Measurements from ENCODE around the gene LGI4. TPM values are rescaled to one million over a fixed set of nuclear protein-coding genes. Genes with fewer than 3 reads are reported as not detected.

LGI4 gene
- total RNA-seq, result 0.29 and 1.7 TPM in 2 replicates

GRCh38 chr19:35134601-35135242 is at the start of gene LGI4:
LGI4 (minus strand) TSS chr19:35135059; CDS start chr19:35134680, 379 bp downstream.

GRCh38 chr19:35154525-35155406 is 19.9 kb upstream of the LGI4 start, which contains the start of gene FXYD5:
FXYD5 (plus strand) TSS chr19:35154735; CDS start chr19:35155551, 816 bp downstream.

GRCh38 chr19:35143231-35143715 is 8.4 kb upstream of the LGI4 start, which contains the start of gene FXYD7:
FXYD7 (plus strand) TSS chr19:35143255; CDS start chr19:35143334, 79 bp downstream.

GRCh38 chr19:35138305-35138892 is 3.5 kb upstream of the LGI4 start, which contains the start of gene FXYD1:
FXYD1 (plus strand) TSS chr19:35138824; CDS start chr19:35140080, 1,256 bp downstream.

GRCh38 chr19:35115177-35115951 is 19.5 kb downstream of the LGI4 start, which contains the start of gene FXYD3:
FXYD3 (plus strand) TSS chr19:35115823; CDS start chr19:35119377, 3,554 bp downstream.

Other genes starting within 250 kb of the LGI4 start
- 2.9 and 3.6 TPM in 2 replicates for gene ZNF30, start 208.2 kb downstream of the LGI4 start, total RNA-seq
- gene ZNF792, start 170.8 kb downstream of the LGI4 start, total RNA-seq, result 5.1 and 5.2 TPM in 2 replicates
- gene GRAMD1A, start 134.7 kb downstream of the LGI4 start, total RNA-seq, result 23.6 and 34.7 TPM in 2 replicates
- gene SCN1B, start 104.6 kb downstream of the LGI4 start, total RNA-seq, result 7.4 and 12.9 TPM in 2 replicates
- gene HPN, start 93.3 kb downstream of the LGI4 start, total RNA-seq, result not detected in 2 replicates
- not detected in 2 replicates for gene FXYD3, start 19.2 kb downstream of the LGI4 start, total RNA-seq
- 0.44 and 5.8 TPM in 2 replicates for gene FXYD1, start 3.8 kb upstream of the LGI4 start, total RNA-seq
- not detected in 2 replicates for gene FXYD7, start 8.2 kb upstream of the LGI4 start, total RNA-seq
- 23.3 and 44.5 TPM in 2 replicates for gene FXYD5, start 19.7 kb upstream of the LGI4 start, total RNA-seq
- not detected in 2 replicates for gene FAM187B, start 93.7 kb upstream of the LGI4 start, total RNA-seq
- 0.29 and 0.66 TPM in 2 replicates for gene LSR, start 113.9 kb upstream of the LGI4 start, total RNA-seq
- 45.2 and 68.0 TPM in 2 replicates for gene USF2, start 133.9 kb upstream of the LGI4 start, total RNA-seq
- under 0.01 and 0.15 TPM in 2 replicates for gene HAMP, start 147.5 kb upstream of the LGI4 start, total RNA-seq
- gene MAG, start 157.1 kb upstream of the LGI4 start, total RNA-seq, result not detected in 2 replicates
- not detected in 2 replicates for gene CD22, start 194.1 kb upstream of the LGI4 start, total RNA-seq
- gene FFAR1, start 212.8 kb upstream of the LGI4 start, total RNA-seq, result not detected in 2 replicates
- not detected in 2 replicates for gene FFAR3, start 223.4 kb upstream of the LGI4 start, total RNA-seq
- gene GPR42, start 236.0 kb upstream of the LGI4 start, total RNA-seq, result not detected in 2 replicates